ENCODE data around the gene CUEDC2.

The CUEDC2 gene

GRCh38 chr10:102453502-102453901 lies 21.1 kb upstream of the CUEDC2 start (continued):
- TF ChIP-seq SETDB1 (IDR thresholded peaks at IDR 0.05; ENCODE audit: insufficient read length, low read length), result no peak
- peak; percentile 90 for TF ChIP-seq ZIC2 (tag by site-specific recombination; IDR thresholded peaks at IDR 0.05)
- TF ChIP-seq GLIS2 (tag by site-specific recombination; IDR thresholded peaks at IDR 0.05), result 0 out of 2 replicates have a peak, but pooled peaks have one; percentile 8
- no peak for TF ChIP-seq GLI4 (tag by site-specific recombination; IDR thresholded peaks at IDR 0.05)
- no peak for TF ChIP-seq GFI1B (tag by site-specific recombination; IDR thresholded peaks at IDR 0.05)
- TF ChIP-seq KLF7 (tag by site-specific recombination; IDR thresholded peaks at IDR 0.05; ENCODE audit: borderline replicate concordance), result no peak
- no peak for TF ChIP-seq ZNF155 (tag by site-specific recombination; IDR thresholded peaks at IDR 0.05)
- TF ChIP-seq ZSCAN16 (tag by site-specific recombination; IDR thresholded peaks at IDR 0.05), result no peak

GRCh38 chr10:102452672-102453340 lies 20.4 kb upstream of the CUEDC2 start:
- Histone ChIP-seq H3K4me1 (ENCODE audit: control insufficient read depth, insufficient read depth, low read length) (peaks cover 5% of the 10 kb centered on the region), H3K36me3 (ENCODE audit: control insufficient read depth in 2 of 2, insufficient read depth in 1 of 2, low read length in 2 of 2) (peaks cover 14 to 36% of the 10 kb centered on the region in 2 experiments; a peak in 2 of 3 replicates), H3K9me3 (ENCODE audit: control insufficient read depth, insufficient read depth, low read depth, low read length) (no peaks in the 10 kb centered on the region), H3K27ac (ENCODE audit: extremely low read depth, low read depth, low read length) (no peak overlapping the region; the same call in 1 of the 2 replicates), H3K4me3 (ENCODE audit: low read depth, low read length) (no peak overlapping the region)
- ChIA-PET CTCF (interaction anchor here (0.6 to 1.2 kb wide), 8 partner anchors 9 to 282 kb away, joined by 3 to 5 read pairs (median 3); partner anchors contain the start of genes ACTR1A and FBXL15), POLR2A (interaction anchor here (0.6 to 5.3 kb wide), 7 partner anchors 8 to 58 kb away, joined by 3 to 60 read pairs (median 7); partner anchors contain the start of genes CUEDC2 and NFKB2)
- TF ChIP-seq ZNF394 (tag by site-specific recombination; IDR thresholded peaks at IDR 0.05; ENCODE audit: borderline replicate concordance) (peak; percentile 80; the same call in 1 of the 2 replicates), ZNF473 (tag by site-specific recombination; IDR thresholded peaks at IDR 0.05) (no peak), ZBTB49 (tag by site-specific recombination; IDR thresholded peaks at IDR 0.05; ENCODE audit: low read depth) (no peak), ZNF366 (tag by site-specific recombination; conservative IDR thresholded peaks at IDR 0.05) (peak; percentile 72), ZNF354C (tag by site-specific recombination; IDR thresholded peaks at IDR 0.05; ENCODE audit: borderline replicate concordance, low read depth) (no peak), ZNF10 (tag by site-specific recombination; IDR thresholded peaks at IDR 0.05) (no peak; the same call in none of the 2 replicates), ZNF223 (tag by site-specific recombination; IDR thresholded peaks at IDR 0.05) (no peak), ZNF654 (tag by site-specific recombination; IDR thresholded peaks at IDR 0.05; ENCODE audit: low read depth) (no peak), SP7 (tag by site-specific recombination; IDR thresholded peaks at IDR 0.05) (peak; percentile 85), KLF1 (tag by site-specific recombination; IDR thresholded peaks at IDR 0.05) (0 out of 2 replicates have a peak, but pooled peaks have one; percentile 4), ZNF292 (tag by site-specific recombination; IDR thresholded peaks at IDR 0.05; ENCODE audit: borderline replicate concordance, low read depth) (no peak), PRDM10 (tag by site-specific recombination; IDR thresholded peaks at IDR 0.05) (peak; percentile 94), ZNF132 (tag by site-specific recombination; IDR thresholded peaks at IDR 0.05; ENCODE audit: borderline replicate concordance) (no peak), ZNF561 (tag by site-specific recombination; IDR thresholded peaks at IDR 0.05; ENCODE audit: borderline replicate concordance) (no peak; the same call in 1 of the 2 replicates), GFI1B (tag by site-specific recombination; IDR thresholded peaks at IDR 0.05) (no peak), ZNF398 (tag by site-specific recombination; IDR thresholded peaks at IDR 0.05) (peak; percentile 93), ZNF23 (tag by site-specific recombination; IDR thresholded peaks at IDR 0.05; ENCODE audit: borderline replicate concordance) (no peak), ZNF2 (tag by site-specific recombination; IDR thresholded peaks at IDR 0.05) (no peak; the same call in 1 of the 2 replicates)
- TF ChIP-seq, protein P1, sequence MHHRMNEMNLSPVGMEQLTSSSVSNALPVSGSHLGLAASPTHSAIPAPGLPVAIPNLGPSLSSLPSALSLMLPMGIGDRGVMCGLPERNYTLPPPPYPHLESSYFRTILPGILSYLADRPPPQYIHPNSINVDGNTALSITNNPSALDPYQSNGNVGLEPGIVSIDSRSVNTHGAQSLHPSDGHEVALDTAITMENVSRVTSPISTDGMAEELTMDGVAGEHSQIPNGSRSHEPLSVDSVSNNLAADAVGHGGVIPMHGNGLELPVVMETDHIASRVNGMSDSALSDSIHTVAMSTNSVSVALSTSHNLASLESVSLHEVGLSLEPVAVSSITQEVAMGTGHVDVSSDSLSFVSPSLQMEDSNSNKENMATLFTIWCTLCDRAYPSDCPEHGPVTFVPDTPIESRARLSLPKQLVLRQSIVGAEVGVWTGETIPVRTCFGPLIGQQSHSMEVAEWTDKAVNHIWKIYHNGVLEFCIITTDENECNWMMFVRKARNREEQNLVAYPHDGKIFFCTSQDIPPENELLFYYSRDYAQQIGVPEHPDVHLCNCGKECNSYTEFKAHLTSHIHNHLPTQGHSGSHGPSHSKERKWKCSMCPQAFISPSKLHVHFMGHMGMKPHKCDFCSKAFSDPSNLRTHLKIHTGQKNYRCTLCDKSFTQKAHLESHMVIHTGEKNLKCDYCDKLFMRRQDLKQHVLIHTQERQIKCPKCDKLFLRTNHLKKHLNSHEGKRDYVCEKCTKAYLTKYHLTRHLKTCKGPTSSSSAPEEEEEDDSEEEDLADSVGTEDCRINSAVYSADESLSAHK (tag by site-specific recombination; IDR thresholded peaks at IDR 0.05), result peak; percentile 36; the same call in 1 of the 2 replicates
